ENCODE data around the gene TMEM200A. TPM values are rescaled to one million over a fixed set of nuclear protein-coding genes. Genes with fewer than 3 reads are reported as not detected.

Gene TMEM200A
- total and polyA plus RNA-seq, 11 donors = 0.15 to 1.9 (median 0.42) TPM; not detected in 6

DNA sequence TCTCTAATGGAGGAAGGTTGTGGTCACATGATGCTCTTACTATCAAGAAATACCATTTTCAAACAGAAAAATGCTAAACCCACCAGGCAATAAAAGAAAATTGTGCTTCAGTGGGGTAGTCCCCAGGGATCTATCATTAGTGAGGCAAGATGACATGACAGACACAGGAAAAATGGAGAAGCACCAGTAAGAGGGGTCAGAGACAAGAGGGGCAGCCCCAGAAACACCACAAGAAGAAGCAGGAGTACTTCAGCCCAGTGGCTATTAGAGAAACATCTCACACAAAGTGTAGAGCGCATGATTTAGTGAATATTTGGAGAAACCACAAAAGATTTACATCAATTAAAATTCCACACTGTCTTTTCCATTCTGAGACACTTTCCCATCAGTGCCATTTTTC lies 10.2 kb upstream of the TMEM200A start:
- 91 to 97% (median 93%) methylated on average over 1 of the region's 1 CpG for WGBS, 4 donors
- H3K27ac ChIP-seq = no peak overlapping the region
- H3K9me3 ChIP-seq = peaks cover 0 to 9% (median 0%) of the 10 kb centered on the region in 12 donors
- intact Hi-C loops (cut with DNase I) = no loop called here
- no peak for ATAC-seq
- no peak for TF ChIP-seq CTCF (IDR thresholded peaks at IDR 0.05)
- TF ChIP-seq POLR2A (IDR thresholded peaks at IDR 0.05) = no peak
- H3K4me3 ChIP-seq = no peak overlapping the region
- no peaks in the 10 kb centered on the region for H3K27me3 ChIP-seq
- H3K36me3 ChIP-seq = no peaks in the 10 kb centered on the region
- no peaks in the 10 kb centered on the region for H3K4me1 ChIP-seq
- no peak for DNase-seq

DNA sequence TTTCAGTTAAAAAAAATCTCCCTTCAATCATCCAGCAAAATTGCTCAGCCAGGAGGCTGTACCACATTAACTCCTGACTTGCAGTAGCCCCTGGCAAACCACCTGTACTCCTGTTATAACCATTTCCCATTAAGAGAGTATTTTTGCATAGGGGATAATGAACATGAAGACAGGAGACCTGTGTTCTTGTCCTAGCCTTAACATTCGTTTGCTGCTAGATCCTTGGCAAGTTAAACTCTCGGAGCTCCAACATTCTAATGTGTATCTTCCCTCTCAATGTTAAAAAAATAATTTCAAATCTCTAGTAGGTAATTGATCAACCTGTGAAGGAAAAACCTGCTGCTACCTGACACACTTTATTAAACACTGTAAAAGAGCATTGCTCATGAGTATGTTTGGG lies 8.4 kb upstream of the TMEM200A start:
- Histone ChIP-seq H3K27ac (no peak overlapping the region), H3K4me3 (no peak overlapping the region), H3K4me1 (no peaks in the 10 kb centered on the region), H3K9me3 (peaks cover 0 to 5% (median 0%) of the 10 kb centered on the region in 12 donors), H3K27me3 (no peaks in the 10 kb centered on the region), H3K36me3 (no peaks in the 10 kb centered on the region)
- 43 to 76% (median 56%) methylated on average over 2 of the region's 2 CpGs for WGBS, 4 donors
- ATAC-seq = no peak
- TF ChIP-seq POLR2A (IDR thresholded peaks at IDR 0.05) = no peak
- no peak for TF ChIP-seq CTCF (IDR thresholded peaks at IDR 0.05)
- DNase-seq = no peak
- intact Hi-C loops (cut with DNase I) = no loop called here

DNA sequence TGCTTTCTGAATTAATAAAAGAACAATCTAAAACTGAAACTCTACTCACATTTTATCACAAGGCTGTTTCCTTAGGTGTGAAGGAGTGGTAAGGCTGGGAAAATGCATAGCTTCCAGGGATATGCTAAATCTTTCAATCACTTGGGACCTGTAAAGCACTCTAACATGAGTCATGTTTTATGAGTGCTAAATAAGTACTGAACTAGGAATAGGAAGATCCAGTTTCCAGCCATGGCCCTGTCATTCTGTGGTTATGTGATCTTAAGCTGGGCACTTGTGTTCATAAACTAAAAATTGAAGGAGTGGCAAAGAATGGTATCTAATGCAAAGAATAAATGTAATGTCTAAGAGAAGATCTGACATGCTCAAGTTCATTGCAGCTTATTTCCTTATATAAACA lies 6.1 kb upstream of the TMEM200A start:
- no peaks in the 10 kb centered on the region for H3K4me1 ChIP-seq
- no peaks in the 10 kb centered on the region for H3K9me3 ChIP-seq
- no peak overlapping the region for H3K4me3 ChIP-seq
- intact Hi-C loops (cut with DNase I) = loop anchor here in 1 of 10 donors (10.0 kb wide), 1 partner anchor 315 kb away; no protein-coding TSS in a partner anchor
- peaks cover 0 to 21% (median 3%) of the 10 kb centered on the region in 9 donors for H3K27me3 ChIP-seq
- no peaks in the 10 kb centered on the region for H3K36me3 ChIP-seq
- no peak for ATAC-seq
- TF ChIP-seq POLR2A (IDR thresholded peaks at IDR 0.05) (no peak), CTCF (IDR thresholded peaks at IDR 0.05) (no peak)
- H3K27ac ChIP-seq = no peak overlapping the region
- DNase-seq = no peak

DNA sequence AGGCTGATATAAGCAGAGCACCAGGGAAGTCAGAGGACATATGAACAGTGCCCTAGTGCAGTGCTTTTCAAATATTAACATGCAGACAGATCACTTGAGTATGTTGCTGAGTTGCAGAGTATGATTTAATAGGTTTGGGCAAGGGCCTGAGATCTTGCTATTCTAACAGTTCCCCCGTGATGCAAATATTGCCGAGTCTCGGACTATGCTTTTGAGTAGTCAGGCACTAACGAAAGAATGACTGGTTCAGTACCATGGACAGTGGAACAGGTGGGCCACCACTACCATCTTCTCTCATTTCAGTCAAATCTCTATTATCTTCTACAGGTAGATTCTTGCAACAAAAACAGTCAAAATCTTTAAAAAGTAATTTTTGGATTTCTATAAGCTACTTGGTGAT lies 3.7 kb upstream of the TMEM200A start:
- WGBS, 4 donors = 64 to 74% (median 69%) methylated on average over 4 of the region's 4 CpGs
- DNase-seq (no peak), ATAC-seq (no peak)
- Histone ChIP-seq H3K27ac (no peak overlapping the region), H3K36me3 (no peaks in the 10 kb centered on the region), H3K27me3 (peaks cover 5 to 45% (median 27%) of the 10 kb centered on the region in 9 donors), H3K4me1 (peaks cover 0 to 19% (median 7%) of the 10 kb centered on the region in 12 donors), H3K9me3 (no peaks in the 10 kb centered on the region), H3K4me3 (no peak overlapping the region)
- TF ChIP-seq CTCF (IDR thresholded peaks at IDR 0.05) (no peak), POLR2A (IDR thresholded peaks at IDR 0.05) (no peak)
- intact Hi-C loops (cut with DNase I) = loop anchor here in 1 of 10 donors (10.0 kb wide), 1 partner anchor 313 kb away; no protein-coding TSS in a partner anchor
